NCI-H146 treated with DMSO at 0.1 percent for 48 hours (cell line): ENCODE measurements around the gene PPEF1.

Experiments used
- DNase-seq: peaks from one replicate; lab custom pipeline; 2025; ENCODE audit not compliant: unreplicated experiment; lab: John Stamatoyannopoulos, UW

The PPEF1 gene

GRCh38 chrX:18877469-18877868 lies 170.0 kb downstream of the PPEF1 start:
- peak; percentile 57 for DNase-seq
